Spleen (tissue), 11 donors: Measurements from ENCODE around the gene ERICH6B. TPM values are rescaled to one million over a fixed set of nuclear protein-coding genes. Genes with fewer than 3 reads are reported as not detected.

ENCODE experiments used
- DNase-seq: peaks from one replicate; pipeline ENCODE4 v3.0.0-alpha.2; 2020
- H3K27ac ChIP-seq, 8 donors: fragments of 200-600 bp; sonication (generic) in 7 of 8; 1 replicate in 4 of 8; 2 replicates in 4 of 8; pipeline versions ENCODE4 v1.5.0 to v1.8.0; 2016 to 2021; ENCODE audit warnings: inconsistent platforms in 4 of 8, mild to moderate bottlenecking in 4 of 8, moderate library complexity in 1 of 8
- H3K27me3 ChIP-seq, 7 donors: fragments of 200-600 bp; sonication (generic) in 6 of 7; replicated peaks in 1 of 7; 1 replicate in 4 of 7; 2 replicates in 3 of 7; pipeline versions ENCODE4 v1.5.0 to v1.8.0; 2016 to 2021; ENCODE audit warnings: inconsistent platforms in 3 of 7, mild to moderate bottlenecking in 1 of 7
- H3K36me3 ChIP-seq, 6 donors: fragments of 200-600 bp; sonication (generic) in 5 of 6; 1 replicate in 4 of 6; 2 replicates in 2 of 6; pipeline versions ENCODE4 v1.5.0 to v1.8.0; 2016 to 2021; ENCODE audit warnings: inconsistent platforms in 2 of 6
- H3K4me1 ChIP-seq, 6 donors: fragments of 200-600 bp; sonication (generic) in 5 of 6; 1 replicate in 3 of 6; 2 replicates in 3 of 6; pipeline versions ENCODE4 v1.5.0 to v1.8.0; 2016 to 2021; ENCODE audit warnings: inconsistent platforms in 3 of 6
- H3K4me3 ChIP-seq, 8 donors: fragments of 200-600 bp; sonication (generic) in 7 of 8; 1 replicate in 4 of 8; 2 replicates in 4 of 8; pipeline versions ENCODE4 v1.5.0 to v1.8.0; 2016 to 2021; ENCODE audit warnings: inconsistent platforms in 4 of 8, mild to moderate bottlenecking in 4 of 8, moderate library complexity in 2 of 8
- H3K9me3 ChIP-seq, 8 donors: fragments of 200-600 bp; sonication (generic) in 7 of 8; 1 replicate in 4 of 8; 2 replicates in 4 of 8; pipeline versions ENCODE4 v1.5.0 to v1.8.0; 2016 to 2021; ENCODE audit warnings: inconsistent platforms in 4 of 8
- CTCF ChIP-seq, 11 experiments: fragments of 200-600 bp in 7 of 11; fragments of 450-650 bp in 4 of 11; sonication (generic) in 4 of 11; IDR thresholded peaks in 8 of 11; conservative IDR thresholded peaks in 3 of 11; 1 replicate in 7 of 11; 2 replicates in 4 of 11; pipeline versions ENCODE4 v1.4.0 to v1.8.0; 2016 to 2021; ENCODE audit warnings: antibody characterized with exemption in 11 of 11, inconsistent platforms in 4 of 11, mild to moderate bottlenecking in 1 of 11
- POLR2A ChIP-seq, 3 donors: fragments of 450-650 bp; IDR thresholded peaks; one replicate each; pipeline ENCODE4 v1.5.1; 2017; ENCODE audit warnings: antibody characterized with exemption in 3 of 3, mild to moderate bottlenecking in 1 of 3
- POLR2AphosphoS5 ChIP-seq, 3 donors: sonication (generic); formaldehyde crosslinking; IDR thresholded peaks; one replicate each; pipeline ENCODE4 v1.5.1; 2017; ENCODE audit warnings: antibody characterized with exemption in 3 of 3
- WGBS, 5 donors: extraction: QIAGEN DNeasy Blood & Tissue Kit in 3 of 5; methylation state at CpG; one replicate each; pipeline versions ENCODE4 v1.1.5 to v1.1.7; 2013 to 2018; 5-methylcytosine and 5-hydroxymethylcytosine counted together
- intact Hi-C: fragments of 100-400 bp; cut with DNase I; formaldehyde crosslinking; loops from one replicate; pipeline ENCODE4 v1.15.0; 2023; ENCODE audit warnings: low total_unique reads
- polyA plus RNA-seq, 3 donors: library from polyadenylated mRNA; stranded (reverse); fragments of 200-250 nt; gene quantifications; one replicate each; pipeline ENCODE4 v1.2.1, GENCODE V29; 2013
- total RNA-seq, 7 donors: library from RNA; depleted of rRNA in 3 of 7; stranded (reverse); fragments of >200 nt in 3 of 7; fragmentation: NEBNext Ultra II Directional in 4 of 7; extraction: Animal tissue kit (Norgen Biotek cat#: 25700) in 4 of 7; gene quantifications; one replicate each; pipeline versions ENCODE4 v1.1.0 to v1.2.1, GENCODE V29; 2016 to 2021
- donor health status: healthy with polysubstance abuse.
- donor health status: DM: no; HTN: no; CAD: no; lungs with moderate emphysema.
- donor health status: DM: no; HTN: no; CAD: no.
- donor health status: Bipolar disorder and iron deficiency.
- donor health status: healthy.
- donor health status: DM: no; HTN: no; CAD: no.
- donor health status: DM: yes; HTN: yes; CAD: no.

Gene ERICH6B
- total and polyA plus RNA-seq, 10 donors = not detected

- WGBS, 5 donors = 60 to 68% (median 64%) methylated on average over 6 of the region's 6 CpGs
- Histone ChIP-seq H3K4me3 (no peak overlapping the region), H3K9me3 (no peaks in the 10 kb centered on the region), H3K27me3 (peaks cover 0 to 21% (median 0%) of the 10 kb centered on the region in 7 donors), H3K4me1 (no peaks in the 10 kb centered on the region), H3K36me3 (no peaks in the 10 kb centered on the region), H3K27ac (no peak overlapping the region)
- no peak for TF ChIP-seq POLR2AphosphoS5 (IDR thresholded peaks at IDR 0.05)
- no peak for TF ChIP-seq POLR2A (IDR thresholded peaks at IDR 0.05)
- TF ChIP-seq CTCF (IDR thresholded peaks at IDR 0.05 in 8 of 11, conservative IDR thresholded peaks at IDR 0.05 in 3 of 11) = no peak
- intact Hi-C loops = no loop called here
- DNase-seq = no peak
Observed at GRCh38 chr13:45548281-45548680, 67.3 kb downstream of the ERICH6B start.

- TF ChIP-seq POLR2A (IDR thresholded peaks at IDR 0.05) (no peak), POLR2AphosphoS5 (IDR thresholded peaks at IDR 0.05) (no peak), CTCF (IDR thresholded peaks at IDR 0.05 in 8 of 11, conservative IDR thresholded peaks at IDR 0.05 in 3 of 11) (no peak)
- Histone ChIP-seq H3K27me3 (peaks cover 0 to 21% (median 0%) of the 10 kb centered on the region in 7 donors), H3K4me1 (no peaks in the 10 kb centered on the region), H3K36me3 (no peaks in the 10 kb centered on the region), H3K9me3 (no peaks in the 10 kb centered on the region), H3K4me3 (no peak overlapping the region), H3K27ac (no peak overlapping the region)
- WGBS, 5 donors = 85 to 92% (median 89%) methylated on average over 8 of the region's 8 CpGs
- no peak for DNase-seq
- intact Hi-C loops = no loop called here
Observed at GRCh38 chr13:45546410-45546765, 69.2 kb downstream of the ERICH6B start.

GRCh38 chr13:45545686-45546409 is 69.7 kb downstream of the ERICH6B start:
- Histone ChIP-seq H3K4me3 (no peak overlapping the region), H3K36me3 (no peaks in the 10 kb centered on the region), H3K27ac (no peak overlapping the region), H3K9me3 (no peaks in the 10 kb centered on the region), H3K4me1 (no peaks in the 10 kb centered on the region), H3K27me3 (peaks cover 0 to 21% (median 0%) of the 10 kb centered on the region in 7 donors)
- 58 to 76% (median 66%) methylated on average over 6 of the region's 6 CpGs for WGBS, 5 donors
- TF ChIP-seq CTCF (IDR thresholded peaks at IDR 0.05 in 8 of 11, conservative IDR thresholded peaks at IDR 0.05 in 3 of 11) (no peak), POLR2A (IDR thresholded peaks at IDR 0.05) (no peak), POLR2AphosphoS5 (IDR thresholded peaks at IDR 0.05) (no peak)
- DNase-seq = no peak
- intact Hi-C loops = no loop called here

- WGBS, 5 donors = 78 to 91% (median 86%) methylated on average over 2 of the region's 2 CpGs
- peaks cover 0 to 21% (median 0%) of the 10 kb centered on the region in 7 donors for H3K27me3 ChIP-seq
- no peaks in the 10 kb centered on the region for H3K4me1 ChIP-seq
- TF ChIP-seq CTCF (IDR thresholded peaks at IDR 0.05 in 8 of 11, conservative IDR thresholded peaks at IDR 0.05 in 3 of 11) = no peak
- TF ChIP-seq POLR2A (IDR thresholded peaks at IDR 0.05) = no peak
- no peak for TF ChIP-seq POLR2AphosphoS5 (IDR thresholded peaks at IDR 0.05)
- H3K36me3 ChIP-seq = no peaks in the 10 kb centered on the region
- H3K27ac ChIP-seq = no peak overlapping the region
- intact Hi-C loops = no loop called here
- no peak overlapping the region for H3K4me3 ChIP-seq
- no peak for DNase-seq
- H3K9me3 ChIP-seq = no peaks in the 10 kb centered on the region
Observed at GRCh38 chr13:45544520-45544919, 71.0 kb downstream of the ERICH6B start.
